ENCODE data around the gene PTGFRN. TPM values are rescaled to one million over a fixed set of nuclear protein-coding genes. Genes with fewer than 3 reads are reported as not detected.
"Not testable (repeated sequence)": the region's sequence is repeated elsewhere in the genome, so short reads cannot be mapped to it uniquely, and the experiment has no call there.

The PTGFRN gene
- total RNA-seq (2012; rRNA removed) (0.90 and 1.1 TPM in 2 replicates), polyA plus RNA-seq (2012; rRNA removed) (0.90 and 1.1 TPM in 2 replicates), Bru-seq, nascent RNA (percentile 14 among the genes with signal in this experiment), BruChase-seq, experiment 1, labeled RNA remaining after a 6-hour chase (percentile 15 among the genes with signal in this experiment), BruChase-seq, experiment 2, labeled RNA remaining after a 2-hour chase (percentile 15 among the genes with signal in this experiment)
- 0.32 and 0.60 TPM in 2 replicates for polyA plus RNA-seq (2012; cell fraction: cytosol; rRNA removed)
- polyA plus RNA-seq (2012; cell fraction: nucleus; rRNA removed; ENCODE audit: low replicate concordance): 0.16 and 0.33 TPM in 2 replicates
- long read RNA-seq: 0 reads

DNA sequence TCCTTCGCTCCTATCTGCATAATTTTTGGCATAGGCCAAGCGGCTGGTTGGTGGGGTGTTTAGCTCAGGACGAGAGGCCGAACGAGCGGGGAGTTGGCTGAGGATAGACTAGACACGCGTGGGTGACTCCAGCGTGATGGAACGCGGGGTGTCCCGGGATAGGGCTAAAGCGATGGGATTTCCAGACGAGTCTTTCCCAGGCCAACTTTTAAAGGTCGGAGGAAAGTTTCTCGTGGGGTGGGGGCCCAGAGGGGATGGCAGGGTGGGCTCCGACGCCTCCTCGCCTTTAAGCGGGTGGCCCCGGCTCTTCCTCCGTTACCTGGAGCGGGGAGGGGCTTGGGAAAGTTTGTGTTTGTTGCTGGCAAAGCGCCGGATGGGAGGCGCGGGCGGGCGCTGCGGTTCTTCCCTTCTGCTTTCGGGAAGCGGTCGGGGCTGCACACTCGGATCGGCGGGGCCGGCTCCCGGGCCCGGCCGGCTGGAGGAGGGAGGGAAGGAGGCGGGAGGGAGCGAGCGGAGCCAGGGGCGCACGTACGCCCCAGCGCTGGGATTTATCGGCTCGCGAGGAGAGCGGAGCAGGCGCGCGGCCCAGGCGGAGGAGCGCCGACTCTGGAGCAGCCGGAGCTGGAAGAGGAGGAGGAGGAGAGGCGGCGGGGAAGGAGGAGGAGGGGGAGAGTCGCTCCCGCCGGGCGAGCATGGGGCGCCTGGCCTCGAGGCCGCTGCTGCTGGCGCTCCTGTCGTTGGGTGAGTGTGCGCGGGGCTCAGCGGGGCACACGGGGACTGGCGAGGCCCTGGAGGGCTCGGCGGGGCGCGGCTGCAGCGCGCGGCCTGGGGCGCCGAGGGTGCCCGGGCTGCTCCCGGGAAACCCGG is at the start of gene PTGFRN:
Gene PTGFRN, plus strand, starts transcription at position 405 of the 867 bp plus-strand sequence. Its CDS starts 288 bp downstream, at position 693.
- no peak within 1 kb of the TSS for H4K8ac ChIP-seq (ENCODE audit: low read depth in 2 of 2, low read length in 2 of 2)
- H3K14ac ChIP-seq (replicated peaks; ENCODE audit: low read depth, low read length): no peak within 1 kb of the TSS
- ChIA-PET CTCF (no interaction called here), POLR2A (ENCODE audit: unreplicated experiment) (no interaction called here)
- no peaks in the 10 kb centered on the region for H3K9me3 ChIP-seq (ENCODE audit: control insufficient read depth, insufficient read depth, low read length)
- no peak within 1 kb of the TSS for H2BK5ac ChIP-seq (ENCODE audit: low read depth, low read length, poor library complexity, severe bottlenecking)
- dilution Hi-C loops (cut with HindIII; ENCODE audit: low sequenced_read_pairs, unreplicated experiment) (no loop called here), intact Hi-C loops (cut with micrococcal nuclease) (no loop called here), in situ Hi-C loops (cut with MboI; ENCODE audit: low sequenced_read_pairs) (no loop called here)
- H3K27ac ChIP-seq (ENCODE audit: insufficient read depth, low read length): no peak within 1 kb of the TSS
- H3K9ac ChIP-seq (ENCODE audit: low read depth, low read length): no peak within 1 kb of the TSS
- no peak within 1 kb of the TSS for H3K56ac ChIP-seq (ENCODE audit: extremely low read depth, insufficient read depth, low read length)
- no peaks in the 10 kb centered on the region for H3K36me3 ChIP-seq (ENCODE audit: control insufficient read depth, insufficient read depth, low read length)
- no peaks in the 10 kb centered on the region for H3K79me1 ChIP-seq (ENCODE audit: low read depth in 1 of 2, low read length in 2 of 2)
- peak; percentile 6 for DNase-seq
- H3K4ac ChIP-seq (ENCODE audit: low read depth, low read length): no peak within 1 kb of the TSS
- peaks cover 53% of the 10 kb centered on the region for H3K27me3 ChIP-seq (ENCODE audit: control insufficient read depth, insufficient read depth, low read length)
- H4K5ac ChIP-seq (ENCODE audit: low read depth, low read length): no peak within 1 kb of the TSS
- H2AFZ ChIP-seq (replicated peaks; ENCODE audit: low read length, poor library complexity): peak within 1 kb of the TSS; percentile 78
- TF ChIP-seq CEBPB (IDR thresholded peaks at IDR 0.05; ENCODE audit: low read depth, low read length): no peak
- no peak for TF ChIP-seq CHD1 (IDR thresholded peaks at IDR 0.05; ENCODE audit: low read depth, low read length)
- no peak for TF ChIP-seq POLR2A (IDR thresholded peaks at IDR 0.05; ENCODE audit: low read depth, low read length)
- no peak for TF ChIP-seq USF2 (IDR thresholded peaks at IDR 0.05; ENCODE audit: low read depth, low read length)
- TF ChIP-seq MAZ (IDR thresholded peaks at IDR 0.05; ENCODE audit: borderline replicate concordance, low read depth, low read length): no peak; the same call in 1 of the 2 replicates
- H3K4me2 ChIP-seq (ENCODE audit: low read depth, low read length): peak within 1 kb of the TSS; percentile 67
- H2BK120ac ChIP-seq (ENCODE audit: low read depth, low read length): no peak within 1 kb of the TSS
- no TSS peak for BruUV-seq (replicated peaks)
- no peak within 1 kb of the TSS for H2BK15ac ChIP-seq (ENCODE audit: low read depth, low read length)
- H2BK20ac ChIP-seq (ENCODE audit: low read depth, low read length): no peak within 1 kb of the TSS
- H3K23ac ChIP-seq (ENCODE audit: low read depth, low read length): no peak within 1 kb of the TSS
- H3K4me3 ChIP-seq (ENCODE audit: insufficient read depth, low read depth, low read length): peak within 1 kb of the TSS; percentile 37; the same call in 1 of the 2 replicates
- ATAC-seq (ENCODE audit: low read depth): peak; percentile 76
- H3K9me1 ChIP-seq (ENCODE audit: insufficient read depth, low read length): no peaks in the 10 kb centered on the region
- H4K91ac ChIP-seq (ENCODE audit: insufficient read depth, low read depth, low read length): no peak within 1 kb of the TSS
- no peak within 1 kb of the TSS for H2AK9ac ChIP-seq (replicated peaks; ENCODE audit: low read depth, low read length, poor library complexity)
- H3K18ac ChIP-seq (ENCODE audit: low read depth, low read length): no peak within 1 kb of the TSS
- H4K20me1 ChIP-seq (ENCODE audit: insufficient read depth, low read length): no peaks in the 10 kb centered on the region
- H3K4me1 ChIP-seq (ENCODE audit: control insufficient read depth, insufficient read depth, low read length): no peaks in the 10 kb centered on the region
- 4% methylated on average over 27 of the region's 86 CpGs; no CpG with 5 or more reads in 1 of the 2 experiments for WGBS, 2 experiments (ENCODE audit: extremely low coverage in 2 of 2, insufficient read length in 1 of 2)
- H2AK5ac ChIP-seq (ENCODE audit: low read depth, low read length): no peak within 1 kb of the TSS

- POLR2A ChIA-PET (ENCODE audit: unreplicated experiment); BruUV-seq (replicated peaks); DNase-seq; H4K91ac ChIP-seq (ENCODE audit: insufficient read depth, low read depth, low read length); H3K36me3 ChIP-seq (ENCODE audit: control insufficient read depth, insufficient read depth, low read length); H3K4me2 ChIP-seq (ENCODE audit: low read depth, low read length); H2AK5ac ChIP-seq (ENCODE audit: low read depth, low read length); H2AK9ac ChIP-seq (replicated peaks; ENCODE audit: low read depth, low read length, poor library complexity); H3K27ac ChIP-seq (ENCODE audit: insufficient read depth, low read length); H3K4ac ChIP-seq (ENCODE audit: low read depth, low read length); intact Hi-C loops (cut with micrococcal nuclease); H3K9me3 ChIP-seq (ENCODE audit: control insufficient read depth, insufficient read depth, low read length); H4K5ac ChIP-seq (ENCODE audit: low read depth, low read length); H3K27me3 ChIP-seq (ENCODE audit: control insufficient read depth, insufficient read depth, low read length); ATAC-seq (ENCODE audit: low read depth); H2BK20ac ChIP-seq (ENCODE audit: low read depth, low read length); H3K14ac ChIP-seq (replicated peaks; ENCODE audit: low read depth, low read length); H3K18ac ChIP-seq (ENCODE audit: low read depth, low read length); H2AFZ ChIP-seq (replicated peaks; ENCODE audit: low read length, poor library complexity); H2BK15ac ChIP-seq (ENCODE audit: low read depth, low read length); H3K9me1 ChIP-seq (ENCODE audit: insufficient read depth, low read length); H3K23ac ChIP-seq (ENCODE audit: low read depth, low read length); H3K4me1 ChIP-seq (ENCODE audit: control insufficient read depth, insufficient read depth, low read length); H3K9ac ChIP-seq (ENCODE audit: low read depth, low read length); H2BK5ac ChIP-seq (ENCODE audit: low read depth, low read length, poor library complexity, severe bottlenecking); H4K8ac ChIP-seq (ENCODE audit: low read depth in 2 of 2, low read length in 2 of 2); H3K4me3 ChIP-seq (ENCODE audit: insufficient read depth, low read depth, low read length); in situ Hi-C loops (cut with MboI; ENCODE audit: low sequenced_read_pairs); H3K79me1 ChIP-seq (ENCODE audit: low read depth in 1 of 2, low read length in 2 of 2); dilution Hi-C loops (cut with HindIII; ENCODE audit: low sequenced_read_pairs, unreplicated experiment); H3K56ac ChIP-seq (ENCODE audit: extremely low read depth, insufficient read depth, low read length); H4K20me1 ChIP-seq (ENCODE audit: insufficient read depth, low read length); H2BK120ac ChIP-seq (ENCODE audit: low read depth, low read length): not testable (repeated sequence)
- 0% methylated on average over 1 of the region's 2 CpGs; no CpG with 5 or more reads in 1 of the 2 experiments for WGBS, 2 experiments (ENCODE audit: extremely low coverage in 2 of 2, insufficient read length in 1 of 2)
- CTCF ChIA-PET: interaction anchor here (0.6 kb wide), 1 partner anchor 976 kb away, joined by 7 read pairs; no protein-coding TSS in a partner anchor
These were observed 49.5 kb upstream of the PTGFRN start for GRCh38 chr1:116860167-116860566.
